Erythroblast (primary cell): Measurements from ENCODE around the gene ZBTB20.

Source experiments
- GATA1 ChIP-seq: IDR thresholded peaks from 2 replicates; pipeline ENCODE4 v1.6.1; 2011; ENCODE audit warnings: low read depth, mild to moderate bottlenecking, control low read depth, low read length, moderate library complexity
- POLR2A ChIP-seq: IDR thresholded peaks from 2 replicates; pipeline ENCODE4 v1.6.1; 2011; ENCODE audit warnings: mild to moderate bottlenecking, low read length

GRCh38 chr3:114525278-114525677 lies 621.8 kb downstream of the ZBTB20 start:
- TF ChIP-seq GATA1 (no peak), POLR2A (no peak)
